HuH-7.5 (cell line): Measurements from ENCODE around the gene ROCK1.
"Not testable (repeated sequence)": the region's sequence is repeated elsewhere in the genome, so short reads cannot be mapped to it uniquely, and the experiment has no call there.

Experiments
- DNase-seq: peaks from one replicate; pipeline ENCODE4 v3.0.0; 2011; ENCODE audit warnings: low spot score

ROCK1 gene

DNA sequence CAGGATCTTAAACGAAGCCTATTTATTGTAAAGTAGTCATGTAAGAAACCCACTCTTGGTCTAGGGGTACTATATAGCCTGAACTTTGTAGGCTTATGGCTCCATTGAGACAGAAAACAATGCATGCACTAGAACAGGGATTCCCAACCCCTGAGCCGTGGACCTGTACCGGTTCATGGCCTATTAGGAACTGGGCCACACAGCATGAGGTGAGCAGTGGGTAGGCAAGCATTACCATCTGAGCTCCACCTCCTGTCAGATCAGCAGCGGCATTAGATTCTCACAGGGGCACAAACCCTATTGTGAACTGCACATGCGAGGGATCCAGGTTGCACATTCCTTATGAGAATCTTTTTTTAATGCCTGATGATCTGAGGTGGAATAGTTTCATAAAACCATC lies 59.2 kb downstream of the ROCK1 start:
- DNase-seq: no peak

DNA sequence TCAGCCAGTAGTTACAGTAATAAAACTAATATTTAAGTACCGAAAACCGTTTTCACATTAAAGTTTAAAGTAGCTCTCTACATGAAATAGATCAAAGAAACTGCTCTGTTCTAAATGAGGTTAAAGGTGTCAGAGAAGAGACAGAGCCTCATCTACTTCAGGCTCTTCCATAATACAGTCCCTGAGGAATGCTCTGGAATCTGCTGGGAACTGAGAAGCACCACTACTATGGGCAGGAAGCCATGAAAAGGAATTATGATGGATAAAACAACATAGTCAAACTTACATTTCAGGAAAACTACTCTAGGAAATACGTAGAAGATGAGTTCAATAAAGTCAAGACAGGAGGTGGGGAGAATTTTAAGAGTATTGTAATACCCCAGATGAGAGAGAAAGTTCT lies 60.0 kb downstream of the ROCK1 start:
- no peak for DNase-seq

DNA sequence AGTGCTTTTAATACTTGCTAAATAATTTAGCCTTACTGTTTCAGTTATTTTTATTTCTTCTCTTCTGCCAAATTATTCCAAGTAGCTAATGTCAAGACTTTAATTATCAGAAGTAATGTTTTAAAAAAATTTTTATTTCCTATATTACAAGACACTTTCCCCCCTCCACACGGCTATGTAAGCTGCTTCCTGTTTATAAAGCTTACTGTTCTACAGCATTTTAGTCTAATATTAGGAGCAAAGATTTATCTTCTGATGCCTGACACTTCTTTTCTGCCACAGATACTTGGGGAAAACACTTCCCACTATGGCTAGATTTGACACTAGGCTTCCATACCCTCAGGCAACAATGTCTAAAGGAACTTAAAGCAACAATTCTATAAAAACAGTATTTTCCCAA lies 62.3 kb downstream of the ROCK1 start:
- DNase-seq: no peak

DNA sequence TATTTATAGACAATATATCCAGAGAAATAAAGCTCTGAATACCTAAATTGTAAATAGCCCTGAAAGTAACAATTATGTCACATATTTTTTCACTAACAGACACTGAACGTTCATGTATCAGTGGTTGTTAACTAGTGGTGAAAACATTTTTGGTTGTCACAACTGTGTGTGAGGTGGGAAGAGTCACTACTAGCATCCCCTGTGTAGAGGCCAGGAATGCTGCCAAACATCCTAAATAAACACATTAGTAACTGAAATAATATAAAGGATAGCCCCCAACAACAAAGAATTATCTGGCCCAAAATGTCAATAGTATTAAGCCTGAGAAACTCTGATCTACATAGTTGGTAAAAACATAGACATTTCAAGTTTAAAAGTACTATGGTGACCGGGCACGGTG lies 64.5 kb downstream of the ROCK1 start:
- no peak for DNase-seq

DNA sequence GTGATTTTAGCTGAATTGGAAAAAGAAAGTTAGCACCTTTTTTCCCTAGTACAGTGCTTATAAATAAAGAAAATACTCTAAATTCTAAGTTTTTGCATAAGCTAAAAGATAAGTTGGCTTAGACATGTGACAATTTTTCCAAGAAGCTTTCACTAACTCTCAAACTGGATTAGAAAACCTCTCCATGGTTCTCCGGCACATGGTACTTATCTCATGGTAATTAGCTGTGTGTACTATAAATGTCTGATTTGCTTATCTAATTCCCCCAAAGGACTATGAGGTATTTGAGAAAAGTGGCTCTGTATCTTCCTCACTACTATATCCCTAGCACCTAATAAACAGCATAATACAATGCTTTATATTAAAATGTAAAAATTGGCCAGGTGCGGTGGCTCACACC lies 71.1 kb downstream of the ROCK1 start:
- DNase-seq: no peak

DNA sequence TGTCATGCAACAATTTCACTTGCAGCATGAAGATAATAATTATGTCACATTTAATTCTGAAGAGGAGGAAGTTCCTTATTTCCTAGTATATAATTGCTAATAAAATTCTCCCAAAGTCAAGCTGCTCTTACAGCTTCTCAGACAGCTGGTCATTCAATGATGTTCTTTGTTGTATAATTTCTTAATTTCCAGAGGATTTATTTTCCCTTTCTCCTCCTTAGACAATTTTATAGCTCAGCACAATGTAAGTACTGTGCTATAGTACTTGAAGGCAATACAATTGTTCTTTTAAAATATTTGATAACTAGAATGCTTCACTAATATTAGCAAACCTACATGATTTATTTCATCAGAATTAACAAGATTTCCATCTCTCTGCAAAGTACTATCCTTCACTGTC lies 73.4 kb downstream of the ROCK1 start:
- no peak for DNase-seq

DNA sequence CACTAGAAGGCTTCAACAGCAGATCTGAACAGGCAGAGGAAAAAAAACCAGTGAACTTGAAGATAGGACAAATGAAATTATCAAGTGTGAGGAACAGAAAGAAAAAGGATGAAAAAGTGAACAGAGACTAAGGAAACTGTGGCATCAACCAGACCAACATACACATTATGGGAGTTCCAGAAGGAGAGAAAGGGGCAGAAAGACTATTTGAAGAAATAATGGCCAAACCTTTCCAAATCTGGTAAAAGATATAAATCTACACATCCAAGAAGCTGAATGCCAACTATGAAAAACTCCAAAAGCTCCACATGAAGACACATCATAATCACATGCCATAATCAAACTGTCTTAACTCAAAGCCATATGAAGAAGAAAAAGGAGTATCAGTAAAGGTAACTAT lies 79.8 kb downstream of the ROCK1 start:
- DNase-seq: no peak

DNA sequence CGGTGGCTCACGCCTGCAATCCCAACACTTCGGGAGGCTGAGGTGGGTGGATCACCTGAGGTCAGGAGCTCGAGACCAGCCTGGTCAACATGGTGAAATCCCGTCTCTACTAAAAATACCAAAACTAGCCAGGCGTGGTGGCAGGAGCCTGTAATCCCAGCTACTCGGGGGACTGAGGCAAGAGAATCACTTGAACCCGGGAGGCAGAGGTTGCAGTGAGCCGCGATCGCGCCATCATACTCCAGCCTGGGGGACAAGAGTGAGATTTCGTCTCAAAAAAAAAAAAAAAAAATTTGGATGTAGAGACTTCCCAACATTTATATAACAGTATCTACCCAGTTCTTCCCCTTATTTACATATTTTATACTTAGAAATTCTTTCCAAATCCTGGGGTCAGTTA lies 93.4 kb downstream of the ROCK1 start:
- DNase-seq: not testable (repeated sequence)

DNA sequence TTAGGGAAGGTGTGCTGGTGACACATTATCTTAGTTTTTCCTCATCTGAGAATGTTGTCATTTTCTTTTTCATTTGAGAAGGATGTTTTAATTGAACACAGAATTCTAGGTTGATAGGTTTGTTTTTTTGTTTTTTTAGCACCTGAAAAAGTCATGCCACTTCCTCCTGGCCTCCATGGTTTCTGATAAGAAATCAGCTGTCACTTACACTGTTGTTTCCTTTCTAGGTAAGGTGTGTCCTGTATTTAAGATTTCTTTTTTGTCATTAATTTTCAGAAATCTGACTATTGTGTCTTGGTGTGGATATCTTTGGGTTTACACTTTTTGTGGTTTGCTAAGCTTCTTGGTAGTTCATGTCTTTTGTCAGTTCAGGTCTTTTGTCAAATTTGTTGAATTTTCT lies 99.3 kb downstream of the ROCK1 start:
- no peak for DNase-seq

DNA sequence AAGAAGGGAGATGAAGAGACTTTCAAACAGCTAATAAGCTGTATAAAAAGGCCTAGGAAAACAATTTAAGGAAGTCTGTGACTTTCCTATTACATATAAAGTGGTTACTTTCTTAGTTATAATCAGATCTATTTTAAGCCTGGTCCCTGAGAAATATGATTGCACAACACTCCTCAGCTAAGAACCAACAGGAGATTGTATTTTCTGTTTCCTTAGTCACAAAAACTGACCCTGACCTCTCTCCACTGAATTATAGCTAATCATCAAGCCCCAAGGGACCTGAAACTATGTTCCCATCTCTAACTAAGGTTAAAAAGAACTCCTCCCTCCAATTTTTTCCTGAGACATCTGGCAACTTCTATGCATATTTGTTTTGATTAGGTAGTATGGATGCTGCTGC lies 106.9 kb downstream of the ROCK1 start:
- no peak for DNase-seq

DNA sequence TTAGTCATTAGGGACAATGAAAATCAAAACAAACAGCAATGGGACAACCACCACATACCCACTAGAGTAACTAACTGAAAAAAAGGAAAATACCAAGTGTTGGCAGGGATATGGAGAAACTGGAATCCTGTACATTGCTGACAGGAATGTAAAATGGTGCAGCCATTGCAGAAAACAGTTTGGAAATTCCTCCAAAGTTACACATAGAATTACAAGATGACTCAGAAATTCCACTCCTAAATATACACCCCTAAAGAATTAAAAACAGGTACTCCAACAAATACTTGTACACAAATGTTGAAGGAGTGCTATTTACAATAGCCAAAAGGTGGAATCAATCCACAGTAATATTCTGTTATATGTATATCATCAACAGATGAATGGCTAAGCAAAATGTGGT lies 110.9 kb downstream of the ROCK1 start:
- DNase-seq: no peak

DNA sequence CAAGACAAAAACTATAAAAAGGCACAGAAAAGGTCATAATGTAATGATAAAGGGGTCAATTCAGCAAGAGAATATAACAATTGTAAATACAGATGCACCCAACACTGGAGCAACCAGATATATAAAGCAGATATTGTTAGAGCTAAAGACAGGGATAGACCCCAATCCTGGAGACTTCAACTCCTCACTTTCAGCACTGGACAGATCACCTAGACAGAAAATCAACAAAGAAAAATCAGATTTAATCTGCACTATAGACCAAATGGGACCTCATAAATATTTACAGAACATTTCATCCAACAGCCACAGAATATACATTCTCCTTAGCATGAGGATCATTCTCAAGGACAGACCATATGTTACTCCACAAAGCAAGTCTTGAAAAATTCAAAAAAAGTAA lies 114.2 kb downstream of the ROCK1 start:
- DNase-seq: no peak

DNA sequence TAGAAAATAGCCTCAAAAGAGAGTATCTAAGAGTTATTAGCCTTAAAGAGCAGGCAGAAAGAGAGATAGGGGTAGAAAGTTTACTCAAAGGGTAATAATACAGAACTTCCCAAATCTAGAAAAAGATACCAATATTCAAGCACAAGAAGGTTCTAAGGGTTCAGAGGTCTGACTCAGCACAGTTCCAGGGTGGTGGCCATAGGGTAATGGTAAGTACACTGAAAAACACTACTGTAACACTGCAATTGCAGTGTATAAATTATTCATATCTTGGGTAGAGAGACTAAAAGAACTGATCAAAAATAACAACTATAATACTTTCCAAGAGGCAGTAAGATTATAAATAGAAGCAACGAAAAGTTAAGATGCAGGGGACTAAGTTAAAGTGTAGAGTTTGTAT lies 115.2 kb downstream of the ROCK1 start:
- DNase-seq: no peak

DNA sequence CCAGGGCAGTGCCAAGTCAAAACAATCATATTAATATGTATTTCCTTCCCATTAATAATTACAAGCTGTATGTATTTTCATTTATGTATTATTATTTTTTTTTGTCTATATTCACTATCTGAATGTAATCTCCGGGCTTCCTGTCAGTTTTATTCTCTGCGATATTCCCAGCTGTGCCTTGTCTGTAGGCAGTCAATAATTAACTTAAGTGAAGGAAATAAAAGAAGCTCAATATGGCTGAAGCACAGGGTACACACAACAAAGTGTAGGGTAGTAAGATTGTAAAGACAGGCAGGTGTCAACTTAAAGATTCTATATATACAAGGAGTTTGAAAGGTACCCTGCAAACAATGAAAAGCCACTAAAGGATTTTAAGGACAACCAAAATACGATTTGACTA lies 122.9 kb downstream of the ROCK1 start:
- no peak for DNase-seq

DNA sequence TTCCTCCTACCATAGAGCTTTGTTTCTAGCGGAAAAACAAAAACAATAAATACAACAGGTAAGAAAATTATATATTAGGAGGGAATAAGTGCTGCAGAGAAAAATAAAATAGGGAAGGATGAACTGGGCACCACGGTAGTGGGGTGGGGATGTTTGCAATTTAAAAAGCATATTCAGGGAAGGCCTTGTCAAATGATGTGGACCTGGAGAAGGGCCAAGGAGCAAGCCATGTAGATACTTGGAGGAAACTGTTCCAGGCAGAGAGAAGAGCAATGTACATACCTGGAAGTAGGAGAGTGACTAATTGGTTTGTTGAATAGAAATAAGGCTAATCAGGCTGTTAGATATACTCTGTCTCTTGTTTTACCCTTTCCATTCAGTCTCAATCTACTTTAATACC lies 136.5 kb downstream of the ROCK1 start:
- no peak for DNase-seq

DNA sequence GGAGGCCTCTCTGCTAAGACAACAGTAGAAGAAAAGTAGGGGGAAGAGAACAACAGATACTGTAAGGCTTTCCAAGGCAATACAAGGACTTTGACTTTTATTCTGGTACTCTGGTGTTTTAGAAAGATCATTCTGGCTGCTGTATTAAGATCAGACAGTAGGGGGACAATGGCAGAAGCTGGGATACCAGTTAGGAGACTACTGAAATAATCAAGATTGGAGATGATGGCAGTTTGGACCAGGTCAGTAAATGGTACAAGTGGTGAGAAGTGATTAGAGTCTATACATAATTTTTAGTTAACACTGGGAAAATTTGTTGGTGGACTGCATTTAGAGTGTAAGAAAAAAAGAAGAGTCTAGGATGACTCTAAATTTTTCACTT lies 139.7 kb downstream of the ROCK1 start:
- DNase-seq: peak; percentile 16

DNA sequence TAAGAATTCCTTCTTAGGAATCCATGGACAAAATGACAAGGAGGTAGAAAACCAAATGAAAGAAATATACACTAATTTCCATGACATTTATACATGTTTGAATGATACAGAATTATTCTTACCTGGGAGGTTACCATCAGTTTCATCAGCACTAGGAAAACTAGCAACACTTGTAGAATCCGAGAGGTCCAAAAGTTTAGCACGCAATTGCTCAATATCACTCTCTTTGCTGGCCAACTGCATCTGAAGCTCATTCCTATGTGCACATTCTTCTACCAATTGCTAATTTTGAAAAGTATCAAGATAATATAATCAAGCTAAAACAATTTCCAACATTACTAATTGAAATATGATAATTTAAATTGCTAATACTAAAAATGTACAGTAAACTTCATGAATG lies 144.8 kb downstream of the ROCK1 start:
- DNase-seq: no peak

DNA sequence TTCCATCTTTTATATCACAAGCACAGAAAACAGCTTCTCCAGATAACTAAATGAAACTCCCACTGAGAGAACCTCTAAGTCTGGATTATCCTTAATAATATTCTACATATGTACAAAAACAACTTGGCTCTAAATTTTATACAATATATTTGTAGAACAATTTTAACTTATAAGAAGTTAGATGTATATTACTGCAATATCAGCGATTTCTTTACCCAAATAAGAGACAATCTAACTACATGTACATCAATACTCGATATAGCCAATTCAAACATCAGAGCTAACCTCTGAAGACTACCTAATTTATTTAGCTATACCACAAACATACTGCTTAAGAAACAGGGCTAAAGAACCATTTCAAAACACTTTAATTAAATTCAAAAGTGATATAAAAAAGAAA lies 148.6 kb downstream of the ROCK1 start:
- DNase-seq: no peak

DNA sequence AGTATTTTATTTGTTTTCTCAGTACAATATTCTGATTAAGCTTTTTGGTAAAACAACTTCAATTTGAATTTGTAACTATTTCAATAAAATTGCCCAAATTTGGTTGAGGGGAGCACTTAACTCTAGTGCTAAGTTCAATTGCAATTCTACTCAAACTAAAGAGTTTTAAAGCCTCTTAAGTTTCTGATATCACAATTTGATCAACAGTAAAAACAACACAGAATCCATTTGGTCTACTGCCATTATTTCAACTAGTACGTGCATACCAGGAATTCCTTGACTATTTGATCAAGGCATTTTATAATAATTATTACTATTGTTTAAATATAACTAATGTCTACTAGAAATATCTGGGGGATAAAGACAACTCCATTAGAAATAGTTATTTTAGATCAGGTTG lies 150.9 kb downstream of the ROCK1 start:
- DNase-seq: no peak

DNA sequence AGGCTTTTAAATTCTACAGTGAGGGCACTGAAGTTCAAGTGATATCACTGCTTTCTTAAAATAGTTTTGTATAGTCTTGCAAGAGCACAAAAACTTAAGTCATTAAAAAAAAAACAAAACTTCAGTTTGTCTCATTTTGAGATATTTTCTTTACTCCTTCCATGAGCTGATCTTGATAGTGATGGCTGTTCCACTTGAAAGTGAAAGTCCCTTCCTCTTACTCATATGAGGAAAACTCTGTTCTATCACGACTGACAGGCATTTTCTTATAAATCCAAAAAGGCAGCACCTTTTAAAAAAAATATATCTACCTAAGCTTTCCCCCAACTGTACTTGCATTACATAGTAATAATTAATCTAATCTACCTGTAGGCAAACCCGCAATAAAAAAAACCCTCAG lies 160.8 kb downstream of the ROCK1 start:
- not testable (repeated sequence) for DNase-seq
